Liver (tissue), 3 donors: ENCODE results near the gene TSC22D3.

ENCODE experiments used
- FOXA2 ChIP-seq: IDR thresholded peaks from 2 replicates; pipeline ENCODE4 v1.6.1; 2016; ENCODE audit warnings: antibody characterized with exemption
- JUND ChIP-seq, 2 donors: IDR thresholded peaks; 2 replicates each; pipeline ENCODE4 v1.6.1; 2016; ENCODE audit warnings: antibody characterized with exemption in 2 of 2
- NR2F2 ChIP-seq: IDR thresholded peaks from 2 replicates; pipeline ENCODE4 v1.6.1; 2016; ENCODE audit warnings: antibody characterized with exemption
- RAD21 ChIP-seq, 2 donors: IDR thresholded peaks; 2 replicates each; pipeline ENCODE4 v1.6.1; 2016; ENCODE audit warnings: antibody characterized with exemption in 2 of 2, mild to moderate bottlenecking in 2 of 2
- TAF1 ChIP-seq: conservative IDR thresholded peaks from 2 replicates; pipeline ENCODE4 v1.6.1; 2016; ENCODE audit warnings: antibody characterized with exemption, mild to moderate bottlenecking
- TF ChIP-seq, protein P1 (sequence below): IDR thresholded peaks from 2 replicates; pipeline ENCODE4 v1.6.1; 2016; ENCODE audit warnings: antibody characterized with exemption, mild to moderate bottlenecking
- TF ChIP-seq, protein P2 (sequence below): fragments of 150-350 bp; IDR thresholded peaks from 2 replicates; pipeline ENCODE4 v1.5.1; 2017; ENCODE audit warnings: improper control_type of control experiment, low read depth, low read length; ENCODE audit not compliant: missing input control
- TF ChIP-seq, protein P3 (sequence below): IDR thresholded peaks from 2 replicates; pipeline ENCODE4 v1.6.1; 2016; ENCODE audit warnings: antibody characterized with exemption
- donor health status: healthy.
- donor health status: healthy.

DNA sequence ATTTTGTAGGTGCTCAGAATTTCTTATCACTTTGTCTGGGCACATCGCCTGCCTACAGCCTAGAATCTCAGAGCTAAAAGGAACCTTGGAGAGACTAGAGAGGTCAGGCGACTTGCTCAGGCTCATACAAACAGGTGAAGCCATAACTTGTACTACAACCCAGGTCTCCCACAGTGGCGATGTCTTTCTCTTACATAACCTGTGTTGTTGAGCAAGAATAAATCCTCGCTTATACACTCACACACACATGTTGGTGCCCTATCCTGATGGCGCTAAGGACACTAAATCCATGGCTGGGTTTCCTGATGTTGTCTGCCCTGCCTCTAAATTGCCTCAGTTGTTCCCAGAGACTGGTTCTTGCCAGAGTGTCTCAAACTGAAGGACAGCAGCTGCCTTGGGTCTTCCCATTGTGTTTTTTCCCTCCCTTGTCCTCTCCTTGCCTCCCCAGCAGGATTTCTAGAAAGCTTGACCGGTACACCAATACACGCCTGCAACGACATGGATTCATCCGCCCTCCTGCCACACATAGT lies 1.6 kb downstream of the TSC22D3 start:
- TF ChIP-seq, protein P1, sequence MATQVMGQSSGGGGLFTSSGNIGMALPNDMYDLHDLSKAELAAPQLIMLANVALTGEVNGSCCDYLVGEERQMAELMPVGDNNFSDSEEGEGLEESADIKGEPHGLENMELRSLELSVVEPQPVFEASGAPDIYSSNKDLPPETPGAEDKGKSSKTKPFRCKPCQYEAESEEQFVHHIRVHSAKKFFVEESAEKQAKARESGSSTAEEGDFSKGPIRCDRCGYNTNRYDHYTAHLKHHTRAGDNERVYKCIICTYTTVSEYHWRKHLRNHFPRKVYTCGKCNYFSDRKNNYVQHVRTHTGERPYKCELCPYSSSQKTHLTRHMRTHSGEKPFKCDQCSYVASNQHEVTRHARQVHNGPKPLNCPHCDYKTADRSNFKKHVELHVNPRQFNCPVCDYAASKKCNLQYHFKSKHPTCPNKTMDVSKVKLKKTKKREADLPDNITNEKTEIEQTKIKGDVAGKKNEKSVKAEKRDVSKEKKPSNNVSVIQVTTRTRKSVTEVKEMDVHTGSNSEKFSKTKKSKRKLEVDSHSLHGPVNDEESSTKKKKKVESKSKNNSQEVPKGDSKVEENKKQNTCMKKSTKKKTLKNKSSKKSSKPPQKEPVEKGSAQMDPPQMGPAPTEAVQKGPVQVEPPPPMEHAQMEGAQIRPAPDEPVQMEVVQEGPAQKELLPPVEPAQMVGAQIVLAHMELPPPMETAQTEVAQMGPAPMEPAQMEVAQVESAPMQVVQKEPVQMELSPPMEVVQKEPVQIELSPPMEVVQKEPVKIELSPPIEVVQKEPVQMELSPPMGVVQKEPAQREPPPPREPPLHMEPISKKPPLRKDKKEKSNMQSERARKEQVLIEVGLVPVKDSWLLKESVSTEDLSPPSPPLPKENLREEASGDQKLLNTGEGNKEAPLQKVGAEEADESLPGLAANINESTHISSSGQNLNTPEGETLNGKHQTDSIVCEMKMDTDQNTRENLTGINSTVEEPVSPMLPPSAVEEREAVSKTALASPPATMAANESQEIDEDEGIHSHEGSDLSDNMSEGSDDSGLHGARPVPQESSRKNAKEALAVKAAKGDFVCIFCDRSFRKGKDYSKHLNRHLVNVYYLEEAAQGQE, result no peak
- TF ChIP-seq, protein P2, sequence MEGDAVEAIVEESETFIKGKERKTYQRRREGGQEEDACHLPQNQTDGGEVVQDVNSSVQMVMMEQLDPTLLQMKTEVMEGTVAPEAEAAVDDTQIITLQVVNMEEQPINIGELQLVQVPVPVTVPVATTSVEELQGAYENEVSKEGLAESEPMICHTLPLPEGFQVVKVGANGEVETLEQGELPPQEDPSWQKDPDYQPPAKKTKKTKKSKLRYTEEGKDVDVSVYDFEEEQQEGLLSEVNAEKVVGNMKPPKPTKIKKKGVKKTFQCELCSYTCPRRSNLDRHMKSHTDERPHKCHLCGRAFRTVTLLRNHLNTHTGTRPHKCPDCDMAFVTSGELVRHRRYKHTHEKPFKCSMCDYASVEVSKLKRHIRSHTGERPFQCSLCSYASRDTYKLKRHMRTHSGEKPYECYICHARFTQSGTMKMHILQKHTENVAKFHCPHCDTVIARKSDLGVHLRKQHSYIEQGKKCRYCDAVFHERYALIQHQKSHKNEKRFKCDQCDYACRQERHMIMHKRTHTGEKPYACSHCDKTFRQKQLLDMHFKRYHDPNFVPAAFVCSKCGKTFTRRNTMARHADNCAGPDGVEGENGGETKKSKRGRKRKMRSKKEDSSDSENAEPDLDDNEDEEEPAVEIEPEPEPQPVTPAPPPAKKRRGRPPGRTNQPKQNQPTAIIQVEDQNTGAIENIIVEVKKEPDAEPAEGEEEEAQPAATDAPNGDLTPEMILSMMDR, result no peak
- TF ChIP-seq TAF1 (no peak), RAD21 (IDR thresholded peaks at IDR 0.05) (peak in 1 of 2 donors; percentile 26), JUND (IDR thresholded peaks at IDR 0.05) (no peak), FOXA2 (no peak), NR2F2 (no peak)
- TF ChIP-seq, protein P3, sequence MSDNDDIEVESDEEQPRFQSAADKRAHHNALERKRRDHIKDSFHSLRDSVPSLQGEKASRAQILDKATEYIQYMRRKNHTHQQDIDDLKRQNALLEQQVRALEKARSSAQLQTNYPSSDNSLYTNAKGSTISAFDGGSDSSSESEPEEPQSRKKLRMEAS, result no peak
